T-helper 17 cell (primary cell): ENCODE results near the gene HMCN2. TPM values are rescaled to one million over a fixed set of nuclear protein-coding genes. Genes with fewer than 3 reads are reported as not detected.
A peak's percentile ranks its signal among the peaks of the same experiment; 100 is the strongest.
"Not testable (repeated sequence)": the region's sequence is repeated elsewhere in the genome, so short reads cannot be mapped to it uniquely, and the experiment has no call there.

Experiments
- ATAC-seq: fragments of 150-1000 bp; cut with Tn5 transposase; 2 replicates; pipeline ENCODE4 v1.10.0; 2021; ENCODE audit warnings: mild to moderate bottlenecking, moderate library complexity
- DNase-seq, 3 donors: peaks; one replicate each; pipeline versions ENCODE4 v3.0.0 to v3.0.0-alpha.2; 2020 to 2021
- H3K9me3 ChIP-seq: one replicate; pipeline ENCODE4 v1.7.0; 2013; ENCODE audit warnings: low read length, mild to moderate bottlenecking; ENCODE audit not compliant: control insufficient read depth, poor library complexity, severe bottlenecking
- H3K27ac Mint-ChIP-seq: one replicate; pipeline ENCODE4 v1.8.0; 2022; ENCODE audit warnings: mild to moderate bottlenecking, moderate library complexity, mixed read lengths
- H3K27me3 Mint-ChIP-seq: one replicate; pipeline ENCODE4 v1.8.0; 2022; ENCODE audit warnings: mixed read lengths
- H3K36me3 Mint-ChIP-seq: one replicate; pipeline ENCODE4 v1.8.0; 2022; ENCODE audit warnings: low read depth, mixed read lengths
- H3K4me1 Mint-ChIP-seq: one replicate; pipeline ENCODE4 v1.8.0; 2022; ENCODE audit warnings: mild to moderate bottlenecking, mixed read lengths
- H3K4me3 Mint-ChIP-seq: one replicate; pipeline ENCODE4 v1.8.0; 2022; ENCODE audit warnings: mild to moderate bottlenecking, moderate library complexity, mixed read lengths
- total RNA-seq, 4 donors: library from RNA in 2 of 4; stranded (reverse) in 2 of 4; gene quantifications; one replicate each; pipeline ENCODE4 v1.2.3 and lab custom pipeline; 2022 to 2026

Gene HMCN2
- total RNA-seq, 2 donors from 2014 or later = 0.12 TPM; not detected in 1

DNA sequence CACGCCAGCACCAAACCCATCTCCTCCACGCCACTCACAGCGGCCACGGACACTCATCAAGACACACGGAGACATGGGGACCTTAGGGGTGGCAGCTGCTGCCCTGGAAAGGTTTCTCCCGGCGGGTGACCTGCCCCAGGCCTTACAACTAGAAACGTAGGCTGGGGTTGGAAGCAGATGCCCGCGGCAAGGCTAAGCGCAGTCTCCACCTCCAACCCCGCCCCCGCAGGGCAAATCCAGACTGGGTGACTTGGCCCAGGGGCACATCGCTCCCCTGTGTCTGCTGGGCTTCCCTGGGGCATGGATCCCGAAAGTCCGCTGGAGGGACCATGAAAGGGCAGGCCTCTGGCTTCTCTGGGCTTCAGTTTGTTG, 167.2 kb downstream of the HMCN2 start:
- Mint-ChIP-seq H3K4me3 (peak overlapping the region; percentile 37), H3K4me1 (peaks cover 4% of the 10 kb centered on the region), H3K27ac (no peak overlapping the region), H3K27me3 (peaks cover 36% of the 10 kb centered on the region), H3K36me3 (peaks cover 5% of the 10 kb centered on the region)
- no peak for DNase-seq
- no peaks in the 10 kb centered on the region for H3K9me3 ChIP-seq
- ATAC-seq = no peak

DNA sequence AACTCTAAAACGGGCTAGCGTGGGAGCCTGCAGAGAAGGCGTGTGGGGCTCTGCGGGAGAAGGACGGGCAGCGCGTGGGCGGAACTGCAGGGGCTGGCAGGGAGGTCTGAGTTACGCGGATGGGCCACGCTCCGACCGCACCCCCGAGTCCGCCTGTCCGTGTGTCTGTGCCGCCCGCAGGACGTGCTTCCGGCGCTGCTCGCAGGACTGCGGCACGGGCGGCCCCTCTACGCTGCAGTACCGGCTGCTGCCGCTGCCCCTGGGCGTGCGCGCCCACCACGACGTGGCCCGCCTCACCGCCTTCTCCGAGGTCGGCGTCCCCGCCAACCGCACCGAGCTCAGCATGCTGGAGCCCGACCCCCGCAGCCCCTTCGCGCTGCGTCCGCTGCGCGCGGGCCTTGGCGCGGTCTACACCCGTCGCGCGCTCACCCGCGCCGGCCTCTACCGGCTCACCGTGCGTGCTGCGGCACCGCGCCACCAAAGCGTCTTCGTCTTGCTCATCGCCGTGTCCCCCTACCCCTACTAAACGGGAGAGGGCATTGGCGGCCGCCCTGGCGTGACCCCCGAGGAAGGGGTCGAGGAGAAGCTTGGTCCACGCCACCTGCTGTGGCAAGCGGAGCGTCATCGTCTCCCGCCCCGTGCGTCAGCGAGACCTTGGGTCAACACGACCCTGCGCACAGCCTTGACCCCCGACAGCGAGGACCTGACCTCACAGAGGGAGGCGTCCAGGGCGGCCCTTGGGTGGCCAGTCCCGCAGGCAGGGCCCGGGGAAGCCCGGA, 167.8 kb downstream of the HMCN2 start:
- Mint-ChIP-seq H3K27ac (no peak overlapping the region), H3K36me3 (peaks cover 5% of the 10 kb centered on the region), H3K4me3 (peak overlapping the region; percentile 63), H3K27me3 (peaks cover 40% of the 10 kb centered on the region), H3K4me1 (peaks cover 4% of the 10 kb centered on the region)
- ATAC-seq (peak; percentile 62), DNase-seq (no peak)
- H3K9me3 ChIP-seq = no peaks in the 10 kb centered on the region

DNA sequence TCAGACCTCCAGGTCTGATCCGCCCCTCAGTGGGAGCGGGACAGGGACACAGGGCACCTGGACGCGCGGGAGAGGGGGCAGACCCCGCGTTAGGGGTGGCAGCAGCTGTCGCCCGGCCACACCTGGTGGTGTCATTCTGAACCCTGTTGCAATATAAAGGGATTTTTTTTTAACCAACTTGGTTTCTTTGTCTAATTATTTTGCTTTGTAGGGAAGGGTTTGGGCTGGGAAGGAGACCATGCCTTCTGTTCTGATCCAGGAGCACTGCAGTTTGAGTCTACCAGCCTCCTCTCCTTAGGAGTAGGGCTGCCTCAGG, 168.3 kb downstream of the HMCN2 start:
- Mint-ChIP-seq H3K27ac (no peak overlapping the region), H3K4me1 (peaks cover 4% of the 10 kb centered on the region), H3K4me3 (peak overlapping the region; percentile 39), H3K27me3 (peaks cover 45% of the 10 kb centered on the region), H3K36me3 (peaks cover 5% of the 10 kb centered on the region)
- ATAC-seq (no peak), DNase-seq (no peak)
- H3K9me3 ChIP-seq = no peaks in the 10 kb centered on the region

DNA sequence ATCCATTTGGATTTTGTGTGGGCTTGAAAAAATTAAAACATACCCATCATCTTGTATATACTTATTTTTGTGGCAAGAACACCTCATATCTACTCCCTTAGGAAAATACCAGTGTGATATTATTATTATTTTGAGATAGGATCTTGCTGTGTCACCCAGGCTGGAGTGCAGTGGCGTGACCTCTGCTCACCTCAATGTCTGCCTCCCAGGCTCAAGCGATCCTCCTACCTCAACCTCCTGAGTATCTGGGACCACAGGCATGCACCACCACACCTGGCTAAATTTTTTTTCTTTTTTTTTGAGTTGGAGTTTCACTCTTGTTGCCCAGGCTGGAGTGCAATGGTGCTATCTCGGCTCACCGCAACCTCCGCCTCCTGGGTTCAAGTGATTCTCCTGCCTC, 169.1 kb downstream of the HMCN2 start:
- not testable (repeated sequence) for H3K36me3 Mint-ChIP-seq, H3K27ac Mint-ChIP-seq, DNase-seq, H3K4me1 Mint-ChIP-seq, ATAC-seq, H3K4me3 Mint-ChIP-seq, H3K9me3 ChIP-seq
- peaks cover 52% of the 10 kb centered on the region for H3K27me3 Mint-ChIP-seq

DNA sequence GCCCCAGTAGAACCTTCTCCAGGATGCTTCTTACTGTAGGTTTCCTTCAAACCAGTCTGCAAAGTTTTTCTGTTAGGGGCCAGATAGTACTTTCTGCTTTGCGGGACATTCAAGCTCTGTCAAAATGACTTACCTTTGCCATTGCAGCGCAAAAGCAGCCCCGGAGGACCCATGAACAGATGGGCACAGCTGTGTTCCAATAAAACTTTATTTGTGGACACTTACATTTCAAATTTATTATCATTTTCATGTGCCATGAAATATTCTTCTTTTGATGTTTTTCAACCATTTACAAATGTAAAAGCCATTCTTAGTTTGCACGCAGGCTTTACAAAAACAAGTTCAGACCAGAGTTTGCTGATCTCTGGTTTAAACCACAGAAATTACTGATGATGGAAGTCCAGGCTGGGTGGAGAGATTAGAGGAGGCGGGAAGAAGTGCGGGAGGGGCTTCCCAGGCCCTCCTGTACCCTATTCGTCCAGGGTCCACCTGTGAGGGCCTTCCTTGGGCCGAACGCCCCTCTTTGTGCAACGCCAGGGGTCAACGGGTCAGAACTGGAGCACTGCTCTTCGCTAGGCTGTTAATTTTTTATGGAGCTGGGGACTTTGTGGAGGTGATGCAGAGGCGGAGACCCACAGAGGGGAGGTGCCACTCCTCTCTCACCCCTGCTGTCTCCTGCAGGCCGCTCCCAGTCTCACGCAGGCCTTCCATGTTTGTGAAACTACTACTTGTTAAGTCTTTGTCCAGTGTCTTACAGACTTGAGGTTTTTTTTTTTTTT, 171.6 kb downstream of the HMCN2 start:
- no peak for DNase-seq
- H3K27me3 Mint-ChIP-seq = peaks cover 47% of the 10 kb centered on the region
- H3K9me3 ChIP-seq = no peaks in the 10 kb centered on the region
- H3K4me3 Mint-ChIP-seq = no peak overlapping the region
- peaks cover 2% of the 10 kb centered on the region for H3K36me3 Mint-ChIP-seq
- no peak for ATAC-seq
- H3K27ac Mint-ChIP-seq = no peak overlapping the region
- peaks cover 2% of the 10 kb centered on the region for H3K4me1 Mint-ChIP-seq

- peaks cover 43% of the 10 kb centered on the region for H3K27me3 Mint-ChIP-seq
- no peak overlapping the region for H3K4me3 Mint-ChIP-seq
- ATAC-seq = no peak
Observed at GRCh38 chr9:130438382-130438981, 172.9 kb downstream of the HMCN2 start.

GRCh38 chr9:130441031-130441430, 175.5 kb downstream of the HMCN2 start:
- DNase-seq = no peak
- Mint-ChIP-seq H3K4me3 (no peak overlapping the region), H3K27me3 (peaks cover 44% of the 10 kb centered on the region), H3K36me3 (peaks cover 4% of the 10 kb centered on the region), H3K4me1 (peaks cover 4% of the 10 kb centered on the region), H3K27ac (no peak overlapping the region)
- no peak for ATAC-seq
- no peaks in the 10 kb centered on the region for H3K9me3 ChIP-seq

More at GRCh38 chr9:130438382-130438981, 172.9 kb downstream of the HMCN2 start:
- Mint-ChIP-seq H3K4me1 (no peaks in the 10 kb centered on the region), H3K36me3 (peaks cover 2% of the 10 kb centered on the region), H3K27ac (no peak overlapping the region)
- no peak for DNase-seq
- H3K9me3 ChIP-seq = no peaks in the 10 kb centered on the region

DNA sequence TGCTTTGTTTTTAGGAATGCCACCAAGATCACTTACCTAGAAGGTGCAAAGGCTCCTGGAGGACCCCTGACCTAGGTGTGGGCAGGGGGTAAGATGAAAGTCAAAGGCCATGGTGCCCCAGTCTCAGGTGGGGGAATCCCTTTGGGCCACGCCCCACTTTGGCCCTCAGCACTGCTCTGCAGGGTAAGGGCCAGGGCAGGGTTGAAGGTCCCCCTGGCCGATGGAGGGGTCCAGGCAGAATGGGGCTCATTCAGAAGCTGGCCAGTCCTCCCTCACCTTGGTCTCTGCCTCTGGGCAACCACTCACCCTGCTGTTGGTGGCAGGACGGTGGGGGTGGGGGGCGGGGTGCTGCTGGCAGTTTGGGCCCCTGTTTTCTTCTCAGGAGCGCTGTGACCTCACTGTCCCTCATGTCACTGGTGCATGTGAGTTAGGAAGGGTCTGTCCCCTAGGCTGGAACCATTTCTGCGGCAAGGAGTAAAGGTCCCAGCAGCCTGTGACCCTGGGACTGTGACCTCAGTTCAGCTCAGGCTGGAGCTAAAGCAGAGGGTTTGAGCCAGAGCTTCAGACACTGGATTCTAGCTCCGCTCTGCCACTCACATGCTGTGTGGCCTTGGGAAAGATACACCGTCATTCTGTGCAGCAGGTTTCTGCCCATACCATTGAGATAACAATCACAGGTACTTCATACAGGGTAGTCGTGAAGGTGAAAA, 177.3 kb downstream of the HMCN2 start:
- H3K4me1 Mint-ChIP-seq = peaks cover 7% of the 10 kb centered on the region
- H3K27ac Mint-ChIP-seq = no peak overlapping the region
- peaks cover 2% of the 10 kb centered on the region for H3K36me3 Mint-ChIP-seq
- no peak for ATAC-seq
- H3K4me3 Mint-ChIP-seq = no peak overlapping the region
- no peaks in the 10 kb centered on the region for H3K9me3 ChIP-seq
- DNase-seq = no peak
- H3K27me3 Mint-ChIP-seq = peaks cover 47% of the 10 kb centered on the region

DNA sequence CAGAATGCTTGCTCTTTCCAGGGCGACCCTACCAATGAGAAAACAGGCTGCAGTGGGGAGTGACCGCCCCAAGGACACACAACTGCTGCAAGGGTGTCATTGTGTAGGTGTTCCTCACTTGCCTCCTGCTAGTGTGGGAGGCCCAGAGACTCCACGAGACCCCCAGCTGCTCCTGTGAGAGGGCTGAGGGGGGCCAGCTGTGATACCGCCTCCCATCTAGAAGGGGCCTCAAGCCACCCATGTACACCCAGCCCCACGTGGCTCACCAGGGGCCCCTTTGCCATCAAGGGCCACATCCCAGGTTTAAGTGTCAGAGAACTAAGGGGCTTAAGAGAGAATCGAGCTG, 177.9 kb downstream of the HMCN2 start:
- Mint-ChIP-seq H3K4me3 (peak overlapping the region; percentile 58), H3K36me3 (peaks cover 2% of the 10 kb centered on the region), H3K4me1 (peaks cover 11% of the 10 kb centered on the region), H3K27ac (no peak overlapping the region), H3K27me3 (peaks cover 49% of the 10 kb centered on the region)
- ATAC-seq (no peak), DNase-seq (no peak)
- H3K9me3 ChIP-seq = no peaks in the 10 kb centered on the region

- no peaks in the 10 kb centered on the region for H3K9me3 ChIP-seq
- ATAC-seq (no peak), DNase-seq (no peak)
- no peak overlapping the region for H3K27ac Mint-ChIP-seq
- peaks cover 47% of the 10 kb centered on the region for H3K27me3 Mint-ChIP-seq
- H3K36me3 Mint-ChIP-seq = peaks cover 2% of the 10 kb centered on the region
- H3K4me1 Mint-ChIP-seq = peaks cover 11% of the 10 kb centered on the region
- peak overlapping the region; percentile 58 for H3K4me3 Mint-ChIP-seq
Observed at GRCh38 chr9:130443840-130444492, 178.4 kb downstream of the HMCN2 start.

GRCh38 chr9:130444565-130445221, 179.1 kb downstream of the HMCN2 start, which contains the start of gene ASS1:
Gene ASS1, plus strand, starts transcription at chr9:130444961. Its CDS starts 7,268 bp downstream, at chr9:130452229.
- ATAC-seq (peak; percentile 81), DNase-seq (peak in 2 of 3 donors; percentile 28 to 32)
- H3K9me3 ChIP-seq = no peaks in the 10 kb centered on the region
- H3K4me1 Mint-ChIP-seq = peaks cover 11% of the 10 kb centered on the region
- no peak within 1 kb of the TSS for H3K27ac Mint-ChIP-seq
- H3K27me3 Mint-ChIP-seq = peaks cover 40% of the 10 kb centered on the region
- H3K4me3 Mint-ChIP-seq = peak within 1 kb of the TSS; percentile 80
- H3K36me3 Mint-ChIP-seq = peaks cover 2% of the 10 kb centered on the region

GRCh38 chr9:130445268-130445983, 179.9 kb downstream of the HMCN2 start:
- H3K27me3 Mint-ChIP-seq = peaks cover 42% of the 10 kb centered on the region
- H3K9me3 ChIP-seq = no peaks in the 10 kb centered on the region
- ATAC-seq = no peak
- H3K4me1 Mint-ChIP-seq = peaks cover 11% of the 10 kb centered on the region
- no peak overlapping the region for H3K27ac Mint-ChIP-seq
- no peak for DNase-seq
- H3K4me3 Mint-ChIP-seq = peak overlapping the region; percentile 80
- H3K36me3 Mint-ChIP-seq = peaks cover 2% of the 10 kb centered on the region
